HG03432 (cell line): ENCODE measurements around the gene ZFAND2A.

Experiments
- ATAC-seq: cut with Tn5 transposase; IDR thresholded peaks from one replicate; pipeline ENCODE4 v1.9.1; 2021; ENCODE audit warnings: mild to moderate bottlenecking, moderate library complexity; ENCODE audit not compliant: unreplicated experiment

ZFAND2A gene

DNA sequence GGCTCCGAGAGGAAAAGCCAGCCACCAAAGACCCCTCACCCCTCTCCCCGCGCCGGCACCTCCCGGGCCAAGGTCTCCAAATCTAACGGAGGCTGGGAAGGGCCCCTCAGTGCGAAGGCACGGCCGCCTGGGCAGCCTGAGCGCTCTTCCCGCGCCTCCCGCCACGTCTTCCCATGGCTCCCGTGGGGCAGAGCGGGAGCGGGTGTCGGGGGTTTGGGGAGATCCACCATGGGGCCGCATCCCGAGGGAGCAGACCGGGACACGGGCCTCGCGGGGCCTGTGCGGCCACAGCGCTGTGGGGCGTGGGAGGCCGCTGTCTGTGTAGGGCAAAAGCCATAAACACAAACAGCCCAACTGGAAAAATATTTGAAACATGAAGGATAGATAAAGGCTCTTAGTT lies 49.6 kb downstream of the ZFAND2A start:
- ATAC-seq = no peak

- no peak for ATAC-seq
Measured at GRCh38 chr7:1109581-1110310, 50.2 kb downstream of the ZFAND2A start.

DNA sequence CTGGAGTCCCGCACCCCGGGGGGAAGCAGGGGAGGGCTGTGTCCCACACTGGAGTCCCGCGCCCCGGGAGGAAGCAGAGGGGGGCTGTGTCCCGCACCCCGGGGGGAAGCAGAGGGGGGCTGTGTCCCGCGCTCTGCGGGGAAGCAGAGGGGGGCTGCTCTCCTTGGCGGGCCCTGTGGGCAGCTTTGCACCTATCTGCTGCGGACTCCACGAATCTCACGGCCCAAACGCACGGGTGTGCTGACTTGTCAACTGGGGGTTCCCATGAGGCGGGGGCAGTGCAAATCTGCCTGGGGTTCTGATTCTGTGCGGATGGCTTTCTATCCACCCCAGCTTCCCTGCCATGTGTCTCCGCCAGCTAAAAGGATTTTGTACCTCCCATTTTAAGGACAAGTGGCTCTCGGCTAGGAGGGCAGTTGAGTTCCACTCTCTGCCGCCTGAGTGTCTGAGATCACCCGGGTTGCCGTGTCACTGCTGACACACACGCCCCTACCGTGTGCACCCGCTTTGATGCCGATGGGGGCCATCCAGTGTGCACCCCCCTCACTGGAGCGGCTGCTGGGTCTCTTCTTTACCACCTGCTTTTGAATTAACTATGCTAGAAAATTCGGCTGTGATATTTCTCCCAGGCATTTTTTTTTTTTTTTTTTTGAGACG lies 51.6 kb downstream of the ZFAND2A start:
- no peak for ATAC-seq

DNA sequence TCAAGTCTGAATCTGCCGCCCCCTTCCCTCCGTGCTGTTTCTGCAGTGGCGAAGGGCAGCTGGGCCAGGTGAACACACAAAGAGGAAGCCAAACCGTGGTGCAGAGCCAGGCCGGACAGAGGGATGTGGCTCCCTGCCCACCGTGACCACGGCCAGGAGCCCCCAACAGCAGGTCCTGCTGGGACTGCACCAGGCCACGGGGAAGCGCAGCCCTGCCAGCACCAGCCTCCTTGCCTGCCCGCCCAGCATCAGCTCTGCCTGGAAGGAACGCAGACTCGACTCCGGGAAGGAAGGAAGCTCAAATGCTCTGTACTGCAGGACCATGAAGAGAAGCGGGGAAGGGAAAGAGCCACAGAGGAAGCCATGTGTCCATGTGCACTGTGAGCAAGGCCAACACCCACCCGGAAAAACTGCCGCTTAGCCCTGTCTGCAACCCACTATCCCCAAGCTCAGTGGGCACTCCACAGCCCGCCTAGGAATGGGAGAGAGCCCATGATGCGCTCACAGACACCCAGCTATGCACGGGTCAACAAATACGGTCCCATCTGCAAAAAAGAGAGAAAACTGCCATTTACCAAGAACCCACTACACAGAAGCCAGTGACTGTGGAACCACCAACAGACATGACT lies 53.1 kb downstream of the ZFAND2A start:
- ATAC-seq = no peak

DNA sequence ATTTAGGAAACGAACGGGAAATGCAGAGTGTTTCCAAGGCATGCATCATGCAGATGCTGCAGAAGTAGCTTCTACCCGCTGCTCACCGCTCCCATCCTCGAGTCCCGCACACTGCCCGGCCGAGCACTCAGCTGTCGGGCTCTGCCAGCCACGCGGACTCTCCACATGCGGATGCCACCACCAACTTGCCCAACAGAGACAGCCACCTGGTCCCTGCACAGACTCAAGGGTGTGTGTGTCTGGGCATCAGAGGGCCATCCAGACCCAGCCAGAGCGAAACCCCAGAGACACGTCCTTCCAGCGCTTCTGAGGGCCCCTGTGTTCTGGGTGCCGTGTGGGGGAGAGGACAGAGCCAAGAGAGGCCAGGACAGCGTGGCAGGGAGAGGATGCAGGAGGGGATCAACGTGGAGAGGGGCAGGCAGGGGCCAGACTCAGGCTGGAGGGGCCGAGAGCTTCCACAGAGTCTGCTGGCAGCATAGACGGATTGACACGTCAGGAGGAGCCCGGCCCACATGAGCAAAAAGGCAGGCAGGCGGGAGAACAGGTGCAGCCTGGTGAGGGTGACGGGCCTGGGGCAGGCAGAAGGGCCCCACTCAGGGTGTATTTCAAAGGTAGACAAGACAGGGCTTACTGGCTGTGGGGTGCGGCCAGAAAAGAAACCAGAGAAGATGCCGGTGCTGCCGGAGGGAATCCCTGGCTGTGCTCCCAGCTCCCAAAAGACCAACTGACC lies 53.8 kb downstream of the ZFAND2A start:
- no peak for ATAC-seq

DNA sequence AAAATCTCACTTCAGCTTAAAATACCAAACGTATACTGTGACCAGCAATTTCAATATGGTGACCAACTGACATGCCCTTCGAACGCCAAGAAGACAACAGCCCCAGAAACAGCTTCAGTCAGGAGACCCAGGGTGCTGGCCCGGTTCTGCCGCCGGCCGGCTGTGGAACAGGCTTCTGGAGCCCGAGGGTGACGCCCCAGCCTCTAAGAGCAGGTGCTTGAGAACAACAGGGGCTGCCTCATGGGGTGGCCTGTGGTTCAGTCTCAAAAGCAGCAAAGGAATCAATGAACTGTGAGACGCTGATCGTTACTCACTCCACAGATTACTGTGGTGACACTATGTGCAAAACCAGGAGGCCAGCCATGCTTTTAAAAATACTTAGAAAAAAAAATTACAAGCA lies 54.8 kb downstream of the ZFAND2A start:
- ATAC-seq = peak; percentile 61

DNA sequence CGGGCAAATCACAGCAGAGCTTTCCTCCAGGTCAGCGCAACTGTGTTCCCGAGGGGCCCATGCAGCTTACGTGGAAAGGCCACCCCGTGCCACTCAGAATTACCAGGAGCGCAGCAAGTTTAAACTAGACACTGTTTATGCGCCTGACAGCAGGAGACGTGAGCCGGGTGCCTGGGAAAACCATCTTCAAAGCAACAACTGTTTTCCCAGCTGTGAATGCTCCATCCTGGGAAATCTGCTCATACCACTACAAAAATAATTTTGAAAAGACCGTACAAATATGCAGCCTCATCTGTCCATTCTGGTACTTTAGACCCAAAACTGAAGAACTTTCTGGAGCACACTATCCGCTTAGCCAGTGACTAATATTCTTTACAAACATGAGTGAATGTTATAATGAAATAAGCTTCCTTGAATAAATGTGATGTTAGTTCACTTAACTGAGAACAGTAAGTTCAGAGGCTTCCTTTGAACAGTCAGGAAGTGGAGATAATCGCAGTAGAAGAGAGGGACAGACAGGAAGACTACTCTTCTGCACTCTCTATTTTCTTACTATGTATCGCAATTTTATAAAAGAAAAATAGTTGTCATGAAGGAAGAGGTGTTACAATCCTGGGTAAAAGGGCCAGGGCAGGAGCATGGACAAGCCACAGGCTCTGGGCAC lies 55.3 kb downstream of the ZFAND2A start:
- no peak for ATAC-seq

DNA sequence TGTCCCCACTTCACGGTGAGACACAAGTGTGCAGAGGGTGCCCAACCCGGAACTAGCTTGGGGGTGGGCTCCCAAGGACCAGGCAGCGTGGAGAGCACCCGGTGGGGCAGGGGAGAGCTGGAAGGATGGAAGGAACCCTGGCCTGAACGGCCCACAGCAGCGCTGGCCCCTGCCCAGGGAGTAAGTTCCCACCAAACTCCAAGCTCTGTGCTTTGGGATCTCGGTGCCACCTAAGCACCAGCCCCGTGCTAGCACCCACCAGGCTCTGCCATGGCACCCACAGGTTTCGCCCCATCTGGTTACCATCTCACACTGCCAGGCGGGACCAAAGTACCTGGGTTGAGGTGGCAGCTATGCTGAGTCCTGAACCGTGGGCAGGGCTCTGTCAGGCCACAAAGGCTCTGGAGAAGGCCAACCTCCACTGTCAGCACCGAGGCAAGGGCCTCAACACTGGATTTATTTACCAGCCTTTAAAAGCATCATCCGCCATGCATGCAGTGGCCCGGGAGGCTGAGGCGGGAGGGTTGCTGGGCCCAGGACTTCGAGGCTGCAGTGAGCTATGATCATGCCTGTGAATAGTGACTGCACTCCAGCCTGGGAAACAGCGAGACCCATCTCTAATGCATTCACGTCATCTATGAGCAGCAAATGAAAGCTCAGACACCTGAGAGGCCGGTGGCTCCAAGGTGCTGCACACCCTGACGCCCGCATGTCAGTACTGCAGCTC lies 56.0 kb downstream of the ZFAND2A start:
- no peak for ATAC-seq

DNA sequence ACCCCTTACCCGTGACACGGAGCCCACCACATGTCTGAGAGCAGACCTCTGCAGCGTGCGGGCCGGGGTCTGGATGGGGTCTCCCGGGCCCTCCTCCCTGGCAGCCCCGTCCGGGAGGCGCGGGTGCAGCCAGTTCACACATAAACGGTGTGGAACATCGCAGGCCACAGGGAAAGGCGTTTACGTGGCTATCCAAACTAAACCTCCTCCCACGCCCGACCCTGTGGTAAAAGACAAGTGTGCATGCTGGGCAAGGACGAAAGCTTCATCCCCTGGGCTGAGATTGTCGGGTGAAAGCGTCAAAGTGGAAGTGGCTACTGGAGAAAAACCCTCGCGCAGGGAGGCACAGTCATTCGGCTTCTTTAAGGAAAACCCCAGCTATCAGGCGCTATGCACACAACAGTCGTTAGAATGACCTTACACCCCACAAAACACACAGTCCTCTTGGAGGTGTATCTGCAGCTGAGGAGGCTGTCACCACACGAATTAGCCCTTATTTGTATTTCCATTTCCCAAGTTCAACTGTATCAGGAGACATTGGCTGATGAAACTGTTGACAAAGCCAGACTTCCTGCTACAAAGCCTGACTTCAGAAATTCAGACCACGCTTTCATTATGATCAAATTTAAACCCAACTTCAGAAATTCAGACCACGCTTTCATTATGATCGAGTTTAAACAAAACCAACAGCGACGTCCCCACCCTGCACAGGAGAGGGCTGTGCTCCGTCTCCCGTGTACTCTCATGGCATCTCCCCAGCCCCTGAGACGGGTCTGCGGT lies 56.8 kb downstream of the ZFAND2A start:
- peak; percentile 39 for ATAC-seq
